Prostate gland (tissue), 2 donors: Measurements from ENCODE around the gene USP15.

Source experiments
- CTCF ChIP-seq, 4 experiments: fragments of 200-600 bp in 2 of 4; fragments of 450-650 bp in 2 of 4; sonication (generic) in 2 of 4; IDR thresholded peaks; 1 replicate in 3 of 4; 2 replicates in 1 of 4; pipeline ENCODE4 v1.5.1; 2016 to 2019; ENCODE audit warnings: antibody characterized with exemption in 4 of 4, mild to moderate bottlenecking in 2 of 4, moderate library complexity in 2 of 4
- POLR2A ChIP-seq: fragments of 450-650 bp; IDR thresholded peaks from one replicate; pipeline ENCODE4 v1.6.1; 2016; ENCODE audit warnings: antibody characterized with exemption, mild to moderate bottlenecking
- POLR2AphosphoS5 ChIP-seq: sonication (generic); formaldehyde crosslinking; IDR thresholded peaks from one replicate; pipeline ENCODE4 v1.6.1; 2017; ENCODE audit warnings: antibody characterized with exemption

- no peak for TF ChIP-seq CTCF (IDR thresholded peaks at IDR 0.05)
- TF ChIP-seq POLR2A: no peak
- TF ChIP-seq POLR2AphosphoS5: no peak
These were observed 7.6 kb upstream of the USP15 start for GRCh38 chr12:62252576-62252975.
